IMR-90 (cell line): ENCODE measurements around the gene LAMA2.

Experiments used
- CEBPB ChIP-seq: IDR thresholded peaks from 2 replicates; pipeline ENCODE4 v1.6.1; 2012; ENCODE audit warnings: low read depth, low read length, improper control_type of control experiment
- CHD1 ChIP-seq: IDR thresholded peaks from 2 replicates; pipeline ENCODE4 v1.6.1; 2012; ENCODE audit warnings: low read depth, low read length, improper control_type of control experiment
- CTCF ChIP-seq: conservative IDR thresholded peaks from 2 replicates; pipeline ENCODE4 v1.5.1; 2012; ENCODE audit warnings: mild to moderate bottlenecking, low read depth, low read length, improper control_type of control experiment
- ELK1 ChIP-seq: fragments of 150-350 bp; IDR thresholded peaks from 2 replicates; pipeline ENCODE4 v1.6.1; 2016; ENCODE audit warnings: low read depth, mild to moderate bottlenecking, low read length, moderate library complexity, borderline replicate concordance
- MAFK ChIP-seq: IDR thresholded peaks from 2 replicates; pipeline ENCODE4 v1.6.1; 2012; ENCODE audit warnings: low read depth, low read length, improper control_type of control experiment
- MXI1 ChIP-seq: IDR thresholded peaks from 2 replicates; pipeline ENCODE4 v1.6.1; 2012; ENCODE audit warnings: low read depth, mild to moderate bottlenecking, low read length, moderate library complexity, borderline replicate concordance
- POLR2A ChIP-seq: IDR thresholded peaks from 2 replicates; pipeline ENCODE4 v1.6.1; 2012; ENCODE audit warnings: mild to moderate bottlenecking, low read depth, low read length
- RAD21 ChIP-seq: IDR thresholded peaks from 2 replicates; pipeline ENCODE4 v1.6.1; 2012; ENCODE audit warnings: low read length, improper control_type of control experiment
- RCOR1 ChIP-seq: IDR thresholded peaks from 2 replicates; pipeline ENCODE4 v1.6.1; 2012; ENCODE audit warnings: mild to moderate bottlenecking, low read length, improper control_type of control experiment; ENCODE audit not compliant: insufficient replicate concordance
- SMC3 ChIP-seq: fragments of 150-350 bp; IDR thresholded peaks from 2 replicates; pipeline ENCODE4 v1.6.1; 2016; ENCODE audit warnings: low read depth, mild to moderate bottlenecking, antibody characterized with exemption, low read length, moderate library complexity

GRCh38 chr6:129124347-129124746 lies 241.4 kb downstream of the LAMA2 start:
- TF ChIP-seq POLR2A (no peak), CTCF (no peak), MAFK (no peak), SMC3 (no peak), CEBPB (no peak), RAD21 (no peak), RCOR1 (no peak), ELK1 (no peak), MXI1 (no peak), CHD1 (no peak)
